ENCODE data around the gene UNC13A. TPM values are rescaled to one million over a fixed set of nuclear protein-coding genes. Genes with fewer than 3 reads are reported as not detected.

The UNC13A gene
- total RNA-seq, 6 donors from 2014 or later: under 0.01 to 0.54 (median 0.33) TPM; not detected in 1

- Histone ChIP-seq H3K36me3 (no peaks in the 10 kb centered on the region), H3K4me1 (no peaks in the 10 kb centered on the region), H3K4me3 (no peak overlapping the region), H3K27me3 (no peaks in the 10 kb centered on the region), H3K27ac (no peak overlapping the region), H3K9me3 (no peaks in the 10 kb centered on the region)
- no peak for DNase-seq
- no peak for TF ChIP-seq POLR2A (IDR thresholded peaks at IDR 0.05)
- no peak for TF ChIP-seq EP300 (IDR thresholded peaks at IDR 0.05)
- no peak for TF ChIP-seq CTCF (IDR thresholded peaks at IDR 0.05)
- no peak for TF ChIP-seq POLR2AphosphoS5 (IDR thresholded peaks at IDR 0.05)
- WGBS, 2 donors: 82 to 92% methylated on average over 2 to 5 of the region's 5 CpGs
- no peak for ATAC-seq (ENCODE audit: low FRiP score in 2 of 2)
Measured at GRCh38 chr19:17627921-17628320, 60.2 kb downstream of the UNC13A start.

GRCh38 chr19:17627161-17627560 lies 61.0 kb downstream of the UNC13A start:
- Histone ChIP-seq H3K36me3 (no peaks in the 10 kb centered on the region), H3K4me1 (no peaks in the 10 kb centered on the region), H3K27ac (no peak overlapping the region), H3K9me3 (peaks cover 0 to 3% (median 0%) of the 10 kb centered on the region in 4 donors), H3K27me3 (no peaks in the 10 kb centered on the region), H3K4me3 (no peak overlapping the region)
- ATAC-seq (ENCODE audit: low FRiP score in 2 of 2): no peak
- no peak for DNase-seq
- 87 to 93% methylated on average over 3 of the region's 3 CpGs for WGBS, 2 donors
- TF ChIP-seq POLR2A (IDR thresholded peaks at IDR 0.05) (no peak), POLR2AphosphoS5 (IDR thresholded peaks at IDR 0.05) (no peak), CTCF (IDR thresholded peaks at IDR 0.05) (no peak), EP300 (IDR thresholded peaks at IDR 0.05) (no peak)

- WGBS, 2 donors: 71 to 73% methylated on average over 10 to 12 of the region's 12 CpGs
Measured at GRCh38 chr19:17626456-17627015, 61.6 kb downstream of the UNC13A start.

GRCh38 chr19:17625980-17626379 lies 62.2 kb downstream of the UNC13A start:
- WGBS, 2 donors: 68 to 81% methylated on average over 2 of the region's 2 CpGs
- Histone ChIP-seq H3K4me1 (no peaks in the 10 kb centered on the region), H3K27me3 (no peaks in the 10 kb centered on the region), H3K9me3 (peaks cover 0 to 9% (median 2%) of the 10 kb centered on the region in 4 donors), H3K27ac (no peak overlapping the region), H3K4me3 (no peak overlapping the region), H3K36me3 (no peaks in the 10 kb centered on the region)
- TF ChIP-seq EP300 (IDR thresholded peaks at IDR 0.05): no peak
- TF ChIP-seq CTCF (IDR thresholded peaks at IDR 0.05): no peak
- no peak for TF ChIP-seq POLR2AphosphoS5 (IDR thresholded peaks at IDR 0.05)
- no peak for TF ChIP-seq POLR2A (IDR thresholded peaks at IDR 0.05)
- no peak for DNase-seq
- no peak for ATAC-seq (ENCODE audit: low FRiP score in 2 of 2)

More at GRCh38 chr19:17626456-17627015, 61.6 kb downstream of the UNC13A start:
- Histone ChIP-seq H3K36me3 (no peaks in the 10 kb centered on the region), H3K4me1 (no peaks in the 10 kb centered on the region), H3K27ac (no peak overlapping the region), H3K27me3 (no peaks in the 10 kb centered on the region), H3K9me3 (peaks cover 0 to 9% (median 2%) of the 10 kb centered on the region in 4 donors), H3K4me3 (no peak overlapping the region)
- ATAC-seq (ENCODE audit: low FRiP score in 2 of 2): no peak
- TF ChIP-seq CTCF (IDR thresholded peaks at IDR 0.05) (no peak), POLR2A (IDR thresholded peaks at IDR 0.05) (no peak), EP300 (IDR thresholded peaks at IDR 0.05) (no peak), POLR2AphosphoS5 (IDR thresholded peaks at IDR 0.05) (no peak)
- no peak for DNase-seq

GRCh38 chr19:17625043-17625442 lies 63.1 kb downstream of the UNC13A start:
- ATAC-seq (ENCODE audit: low FRiP score in 2 of 2) (no peak), DNase-seq (no peak)
- no peak for TF ChIP-seq POLR2A (IDR thresholded peaks at IDR 0.05)
- TF ChIP-seq EP300 (IDR thresholded peaks at IDR 0.05): no peak
- TF ChIP-seq POLR2AphosphoS5 (IDR thresholded peaks at IDR 0.05): no peak
- TF ChIP-seq CTCF (IDR thresholded peaks at IDR 0.05): no peak
- 89 to 93% methylated on average over 1 of the region's 1 CpG for WGBS, 2 donors
- Histone ChIP-seq H3K4me3 (no peak overlapping the region), H3K27ac (no peak overlapping the region), H3K27me3 (no peaks in the 10 kb centered on the region), H3K9me3 (peaks cover 0 to 9% (median 2%) of the 10 kb centered on the region in 4 donors), H3K36me3 (no peaks in the 10 kb centered on the region), H3K4me1 (no peaks in the 10 kb centered on the region)

Data from upper lobe of left lung (tissue), 6 donors.